Osteocyte (in vitro differentiated cells): ENCODE results near the gene SNX20. TPM values are rescaled to one million over a fixed set of nuclear protein-coding genes. Genes with fewer than 3 reads are reported as not detected.

ENCODE experiments used
- DNase-seq: peaks from one replicate; pipeline ENCODE4 v3.0.0; 2021; ENCODE audit warnings: mixed read lengths; ENCODE audit not compliant: unreplicated experiment; ENCODE audit errors: extremely low spot score
- H3K27ac Mint-ChIP-seq: one replicate; pipeline ENCODE4 v1.8.0; 2021; ENCODE audit warnings: mild to moderate bottlenecking, mixed read lengths; ENCODE audit not compliant: unreplicated experiment
- H3K27me3 Mint-ChIP-seq: one replicate; pipeline ENCODE4 v1.8.0; 2021; ENCODE audit warnings: mixed read lengths; ENCODE audit not compliant: unreplicated experiment
- H3K36me3 Mint-ChIP-seq: one replicate; pipeline ENCODE4 v1.8.0; 2021; ENCODE audit warnings: mixed read lengths; ENCODE audit not compliant: unreplicated experiment
- H3K4me1 Mint-ChIP-seq: one replicate; pipeline ENCODE4 v1.8.0; 2021; ENCODE audit warnings: mixed read lengths; ENCODE audit not compliant: unreplicated experiment
- H3K4me3 Mint-ChIP-seq: one replicate; pipeline ENCODE4 v1.8.0; 2021; ENCODE audit warnings: mild to moderate bottlenecking, moderate library complexity, mixed read lengths; ENCODE audit not compliant: unreplicated experiment
- H3K9me3 Mint-ChIP-seq: one replicate; pipeline ENCODE4 v1.8.0; 2021; ENCODE audit warnings: mixed read lengths; ENCODE audit not compliant: unreplicated experiment
- total RNA-seq: library from RNA; stranded (reverse); gene quantifications from 2 replicates; pipeline ENCODE4 v1.2.1, GENCODE V29; 2021
- TF ChIP-seq, protein P1 (sequence below): fragments of 200-600 bp; sonication (generic); IDR thresholded peaks from 2 replicates; pipeline ENCODE4 v1.5.0; 2021; ENCODE audit warnings: antibody characterized with exemption, mild to moderate bottlenecking, moderate library complexity

The SNX20 gene
- total RNA-seq, 1 donor from 2014 or later: not detected

- Mint-ChIP-seq H3K9me3 (no peaks in the 10 kb centered on the region), H3K36me3 (no peaks in the 10 kb centered on the region), H3K27ac (no peak overlapping the region), H3K4me3 (no peak overlapping the region), H3K27me3 (peaks cover 15% of the 10 kb centered on the region), H3K4me1 (peaks cover 7% of the 10 kb centered on the region)
- DNase-seq: no peak
- TF ChIP-seq, protein P1, sequence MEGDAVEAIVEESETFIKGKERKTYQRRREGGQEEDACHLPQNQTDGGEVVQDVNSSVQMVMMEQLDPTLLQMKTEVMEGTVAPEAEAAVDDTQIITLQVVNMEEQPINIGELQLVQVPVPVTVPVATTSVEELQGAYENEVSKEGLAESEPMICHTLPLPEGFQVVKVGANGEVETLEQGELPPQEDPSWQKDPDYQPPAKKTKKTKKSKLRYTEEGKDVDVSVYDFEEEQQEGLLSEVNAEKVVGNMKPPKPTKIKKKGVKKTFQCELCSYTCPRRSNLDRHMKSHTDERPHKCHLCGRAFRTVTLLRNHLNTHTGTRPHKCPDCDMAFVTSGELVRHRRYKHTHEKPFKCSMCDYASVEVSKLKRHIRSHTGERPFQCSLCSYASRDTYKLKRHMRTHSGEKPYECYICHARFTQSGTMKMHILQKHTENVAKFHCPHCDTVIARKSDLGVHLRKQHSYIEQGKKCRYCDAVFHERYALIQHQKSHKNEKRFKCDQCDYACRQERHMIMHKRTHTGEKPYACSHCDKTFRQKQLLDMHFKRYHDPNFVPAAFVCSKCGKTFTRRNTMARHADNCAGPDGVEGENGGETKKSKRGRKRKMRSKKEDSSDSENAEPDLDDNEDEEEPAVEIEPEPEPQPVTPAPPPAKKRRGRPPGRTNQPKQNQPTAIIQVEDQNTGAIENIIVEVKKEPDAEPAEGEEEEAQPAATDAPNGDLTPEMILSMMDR: no peak
Observed at GRCh38 chr16:50685462-50686063, 4.5 kb upstream of the SNX20 start.

GRCh38 chr16:50684823-50685461, 3.8 kb upstream of the SNX20 start:
- peaks cover 12% of the 10 kb centered on the region for H3K27me3 Mint-ChIP-seq
- no peak for DNase-seq
- H3K9me3 Mint-ChIP-seq: no peaks in the 10 kb centered on the region
- TF ChIP-seq, protein P1: no peak
- no peak overlapping the region for H3K4me3 Mint-ChIP-seq
- peaks cover 7% of the 10 kb centered on the region for H3K4me1 Mint-ChIP-seq
- no peaks in the 10 kb centered on the region for H3K36me3 Mint-ChIP-seq
- H3K27ac Mint-ChIP-seq: no peak overlapping the region

GRCh38 chr16:50683689-50684374, 2.7 kb upstream of the SNX20 start:
- TF ChIP-seq, protein P1: no peak
- peaks cover 7% of the 10 kb centered on the region for H3K27me3 Mint-ChIP-seq
- no peaks in the 10 kb centered on the region for H3K36me3 Mint-ChIP-seq
- DNase-seq: no peak
- peaks cover 7% of the 10 kb centered on the region for H3K4me1 Mint-ChIP-seq
- no peak overlapping the region for H3K4me3 Mint-ChIP-seq
- no peak overlapping the region for H3K27ac Mint-ChIP-seq
- no peaks in the 10 kb centered on the region for H3K9me3 Mint-ChIP-seq

- Mint-ChIP-seq H3K4me3 (no peak overlapping the region), H3K27me3 (peaks cover 3% of the 10 kb centered on the region), H3K9me3 (no peaks in the 10 kb centered on the region), H3K4me1 (no peaks in the 10 kb centered on the region), H3K27ac (no peak overlapping the region), H3K36me3 (no peaks in the 10 kb centered on the region)
- TF ChIP-seq, protein P1: no peak
- DNase-seq: no peak
Observed at GRCh38 chr16:50680556-50680893, 587 bp downstream of the SNX20 start.
